NT2/D1 (cell line): ENCODE data around the gene PDE6D.

Experiments
- SUZ12 ChIP-seq: IDR thresholded peaks from 2 replicates; pipeline ENCODE4 v1.6.1; 2011; ENCODE audit not compliant: insufficient read length, insufficient read depth; ENCODE audit errors: extremely low read depth
- YY1 ChIP-seq: IDR thresholded peaks from 2 replicates; pipeline ENCODE4 v1.6.1; 2011; ENCODE audit not compliant: insufficient read length, insufficient read depth
- ZNF274 ChIP-seq: IDR thresholded peaks from 2 replicates; pipeline ENCODE4 v1.6.1; 2011; ENCODE audit warnings: mild to moderate bottlenecking, low read depth, low read length

- TF ChIP-seq ZNF274 (no peak), YY1 (no peak), SUZ12 (no peak)
These were observed 53.5 kb downstream of the PDE6D start for GRCh38 chr2:231727621-231728020.
